B cell (primary cell): ENCODE measurements around the gene CRELD2. TPM values are rescaled to one million over a fixed set of nuclear protein-coding genes. Genes with fewer than 3 reads are reported as not detected.

ENCODE experiments used
- ATAC-seq: fragments of 200-7000 bp; cut with Tn5 transposase; one replicate; pipeline ENCODE4 v1.10.0; 2021; ENCODE audit warnings: low read depth, mild to moderate bottlenecking, moderate number of reproducible peaks, moderate library complexity
- CTCF ChIA-PET: fragments of 350-600 bp; sonication (Branson Sonifier 250); formaldehyde crosslinking; loops from one replicate; lab custom pipeline; 2021; ENCODE audit warnings: antibody characterized with exemption, inconsistent platforms; lab: Charles Lee
- POLR2A ChIA-PET: fragments of 350-600 bp; sonication (Branson Sonifier 250); formaldehyde crosslinking; loops from one replicate; lab custom pipeline; 2021; ENCODE audit warnings: antibody characterized with exemption; lab: Charles Lee
- DNase-seq: peaks from one replicate; pipeline ENCODE4 v3.0.0; 2013
- H2AFZ ChIP-seq: 2 replicates; pipeline ENCODE4 v1.6.1; 2012; ENCODE audit warnings: mild to moderate bottlenecking, low read depth, low read length; ENCODE audit not compliant: insufficient read depth, poor library complexity, severe bottlenecking
- H3K27ac ChIP-seq, 2 donors: 1 replicate in 1 of 2; 2 replicates in 1 of 2; pipeline ENCODE4 v1.5.1; 2012 to 2013; ENCODE audit warnings: low read length in 2 of 2, mild to moderate bottlenecking in 2 of 2, moderate library complexity in 1 of 2
- H3K27me3 ChIP-seq, 4 experiments: fragments of 200-600 bp in 1 of 4; sonication (generic) in 1 of 4; replicated peaks in 1 of 4; 1 replicate in 2 of 4; 2 replicates in 2 of 4; pipeline versions ENCODE4 v1.6.1 to v1.7.0; 2013 to 2016; ENCODE audit warnings: low read length in 3 of 4, mild to moderate bottlenecking in 2 of 4, mixed read lengths in 1 of 4, moderate library complexity in 1 of 4; ENCODE audit not compliant: insufficient read depth in 4 of 4, control insufficient read depth in 3 of 4; ENCODE audit errors: control extremely low read depth in 1 of 4
- H3K36me3 ChIP-seq, 2 experiments: replicated peaks in 1 of 2; 1 replicate in 1 of 2; 2 replicates in 1 of 2; pipeline versions ENCODE4 v1.6.1 to v1.7.1; 2013; ENCODE audit warnings: low read length in 1 of 2; ENCODE audit not compliant: insufficient read depth in 2 of 2, control insufficient read depth in 1 of 2; ENCODE audit errors: control extremely low read depth in 1 of 2, extremely low read depth in 1 of 2
- H3K4me1 ChIP-seq, 2 donors: fragments of 200-600 bp in 1 of 2; sonication (generic) in 1 of 2; 1 replicate in 1 of 2; 2 replicates in 1 of 2; pipeline versions ENCODE4 v1.5.1 to v1.6.1; 2013 to 2017; ENCODE audit warnings: low read length in 2 of 2; ENCODE audit not compliant: control insufficient read depth in 2 of 2, insufficient read depth in 2 of 2
- H3K4me2 ChIP-seq: replicated peaks from 2 replicates; pipeline ENCODE3; 2012; ENCODE audit warnings: mild to moderate bottlenecking, low read depth, low read length; ENCODE audit not compliant: poor library complexity, severe bottlenecking
- H3K4me3 ChIP-seq, 5 experiments: fragments of 200-600 bp in 1 of 5; sonication (generic) in 1 of 5; 1 replicate in 3 of 5; 2 replicates in 2 of 5; pipeline versions ENCODE4 v1.5.1 to v1.7.0; 2011 to 2016; ENCODE audit warnings: low read length in 4 of 5, mild to moderate bottlenecking in 4 of 5, low read depth in 2 of 5, control low read depth in 1 of 5, moderate library complexity in 1 of 5; ENCODE audit not compliant: insufficient read depth in 1 of 5; ENCODE audit errors: control extremely low read depth in 1 of 5, extremely low read depth in 1 of 5
- H3K79me2 ChIP-seq: fragments of 200-600 bp; sonication (generic); one replicate; pipeline ENCODE4 v1.6.0; 2016; ENCODE audit warnings: low read length; ENCODE audit not compliant: control insufficient read depth, insufficient read depth
- H3K9ac ChIP-seq: fragments of 200-600 bp; sonication (generic); 2 replicates; pipeline ENCODE4 v1.6.1; 2017; ENCODE audit warnings: mild to moderate bottlenecking, low read length, moderate library complexity
- H3K9me3 ChIP-seq, 3 donors: one replicate each; pipeline versions ENCODE4 v1.6.1 to v1.7.1; 2013; ENCODE audit warnings: low read length in 2 of 3; ENCODE audit not compliant: control insufficient read depth in 2 of 3, insufficient read depth in 1 of 3; ENCODE audit errors: control extremely low read depth in 1 of 3
- H4K20me1 ChIP-seq: 2 replicates; pipeline ENCODE4 v1.6.0; 2012; ENCODE audit warnings: mild to moderate bottlenecking, low read length; ENCODE audit not compliant: insufficient read depth, control insufficient read depth, poor library complexity, severe bottlenecking
- H3K27ac Mint-ChIP-seq: one replicate; pipeline ENCODE4 v1.8.0; 2021; ENCODE audit warnings: mixed read lengths
- H3K27me3 Mint-ChIP-seq: one replicate; pipeline ENCODE4 v1.8.0; 2021; ENCODE audit warnings: mixed read lengths
- H3K4me1 Mint-ChIP-seq: one replicate; pipeline ENCODE4 v1.8.0; 2021; ENCODE audit warnings: mixed read lengths
- H3K4me3 Mint-ChIP-seq: one replicate; pipeline ENCODE4 v1.8.0; 2021; ENCODE audit warnings: mixed read lengths
- H3K9me3 Mint-ChIP-seq: one replicate; pipeline ENCODE4 v1.8.0; 2022; ENCODE audit warnings: mixed read lengths; ENCODE audit not compliant: insufficient read depth
- CTCF ChIP-seq: fragments of 200-600 bp; IDR thresholded peaks from one replicate; pipeline ENCODE4 v1.8.0; 2022; ENCODE audit warnings: antibody characterized with exemption, mild to moderate bottlenecking
- EZH2 ChIP-seq: IDR thresholded peaks from 2 replicates; pipeline ENCODE4 v1.6.1; 2012; ENCODE audit warnings: borderline replicate concordance, low read depth, mild to moderate bottlenecking, moderate library complexity, low read length; ENCODE audit not compliant: insufficient read depth, poor library complexity, severe bottlenecking
- WGBS: methylation state at CpG from one replicate; pipeline ENCODE4 v1.1.5; 2013; ENCODE audit warnings: missing lambda C conversion rate; ENCODE audit not compliant: insufficient coverage; 5-methylcytosine and 5-hydroxymethylcytosine counted together
- intact Hi-C: fragments of 100-400 bp; cut with micrococcal nuclease; formaldehyde crosslinking; loops from one replicate; pipeline ENCODE4 v1.10.0; 2022
- polyA plus RNA-seq: library from polyadenylated mRNA; depleted of rRNA; stranded (reverse); fragments of >200 nt; gene quantifications from 2 replicates; pipeline ENCODE4 v1.2.3, GENCODE V29; 2012
- total RNA-seq, 2 donors: library from RNA; stranded (reverse); fragments of 120-200 nt in 1 of 2; gene quantifications; 1 replicate in 1 of 2; 2 replicates in 1 of 2; pipeline versions ENCODE4 v1.2.3 to v1.2.4, GENCODE V29; 2013 to 2022

The CRELD2 gene
- total and polyA plus RNA-seq, 2 donors (not counting 1 experiment from before 2014, with no cell fraction given), result 35.9 to 41.9 TPM

- Histone ChIP-seq H3K27ac (no peak overlapping the region), H3K9me3 (peaks cover 0 to 18% (median 6%) of the 10 kb centered on the region in 3 donors), H3K4me1 (no peaks in the 10 kb centered on the region), H4K20me1 (no peaks in the 10 kb centered on the region), H3K4me2 (no peak overlapping the region), H3K79me2 (no peaks in the 10 kb centered on the region), H2AFZ (no peak overlapping the region), H3K36me3 (peaks cover 0 to 20% of the 10 kb centered on the region in 2 experiments), H3K27me3 (no peaks in the 10 kb centered on the region), H3K9ac (no peak overlapping the region), H3K4me3 (no peak overlapping the region)
- Mint-ChIP-seq H3K27ac (no peak overlapping the region), H3K9me3 (peaks cover 4% of the 10 kb centered on the region), H3K27me3 (no peaks in the 10 kb centered on the region), H3K4me3 (no peak overlapping the region), H3K4me1 (no peaks in the 10 kb centered on the region)
- ChIA-PET CTCF (interaction anchor here (0.7 kb wide), 1 partner anchor 50 kb away, joined by 3 read pairs; no protein-coding TSS in a partner anchor), POLR2A (no interaction called here)
- no peak for TF ChIP-seq EZH2
- no peak for TF ChIP-seq CTCF
- DNase-seq (no peak), ATAC-seq (no peak)
- 100% methylated on average over 5 of the region's 8 CpGs for WGBS
- intact Hi-C loops, result no loop called here
Observed at GRCh38 chr22:49897015-49897684, 21.3 kb upstream of the CRELD2 start.

- no peaks in the 10 kb centered on the region for H3K4me1 ChIP-seq
- peaks cover 0 to 15% (median 2%) of the 10 kb centered on the region in 3 donors for H3K9me3 ChIP-seq
- no peak for DNase-seq
- no peak overlapping the region for H3K9ac ChIP-seq
- no peaks in the 10 kb centered on the region for H3K27me3 ChIP-seq
- intact Hi-C loops, result no loop called here
- CTCF ChIA-PET, result no interaction called here
- no peak overlapping the region for H3K27ac ChIP-seq
- no peaks in the 10 kb centered on the region for H3K4me1 Mint-ChIP-seq
- H3K27ac Mint-ChIP-seq, result no peak overlapping the region
- POLR2A ChIA-PET, result no interaction called here
- H3K9me3 Mint-ChIP-seq, result no peaks in the 10 kb centered on the region
- H3K4me3 Mint-ChIP-seq, result no peak overlapping the region
- H3K27me3 Mint-ChIP-seq, result no peaks in the 10 kb centered on the region
- H3K4me3 ChIP-seq, result no peak overlapping the region
- TF ChIP-seq EZH2 (no peak), CTCF (no peak)
- no peaks in the 10 kb centered on the region for H3K79me2 ChIP-seq
- no peak overlapping the region for H3K4me2 ChIP-seq
- 94% methylated on average over 5 of the region's 6 CpGs for WGBS
- no peak overlapping the region for H2AFZ ChIP-seq
- no peak for ATAC-seq
- no peaks in the 10 kb centered on the region for H4K20me1 ChIP-seq
- H3K36me3 ChIP-seq, result peaks cover 0 to 33% of the 10 kb centered on the region in 2 experiments
Observed at GRCh38 chr22:49899530-49899929, 18.9 kb upstream of the CRELD2 start.
